Measurements from ENCODE around the gene KIAA1143. TPM values are rescaled to one million over a fixed set of nuclear protein-coding genes. Genes with fewer than 3 reads are reported as not detected.

KIAA1143 gene
- polyA plus RNA-seq, 5 donors = 36.2 to 67.3 (median 61.7) TPM

Other genes starting within 250 kb of the KIAA1143 start
- gene ZKSCAN7, start 206.4 kb downstream of the KIAA1143 start, polyA plus RNA-seq (ENCODE audit: insufficient read depth in 1 of 5, insufficient read length in 5 of 5, low replicate concordance in 1 of 5) = 10 to 100 TPM; 14.9 to 19.4 (median 18.9) TPM
- 10 to 100 TPM in 4 of 5 donors, 1 to 10 TPM in 1; 9.5 to 27.0 (median 24.3) TPM for gene ZNF660, start 176.7 kb downstream of the KIAA1143 start, polyA plus RNA-seq (ENCODE audit: insufficient read depth in 1 of 5, insufficient read length in 5 of 5, low replicate concordance in 1 of 5)
- 10 to 100 TPM; 23.5 to 40.2 (median 35.6) TPM for gene ZNF197, start 136.6 kb downstream of the KIAA1143 start, polyA plus RNA-seq (ENCODE audit: insufficient read depth in 1 of 5, insufficient read length in 5 of 5, low replicate concordance in 1 of 5)
- 10 to 100 TPM in 4 of 5 donors, 1 to 10 TPM in 1; 7.5 to 12.1 (median 11.2) TPM for gene ZNF35, start 112.9 kb downstream of the KIAA1143 start, polyA plus RNA-seq (ENCODE audit: insufficient read depth in 1 of 5, insufficient read length in 5 of 5, low replicate concordance in 1 of 5)
- 10 to 100 TPM in 4 of 5 donors, 1 to 10 TPM in 1; 9.1 to 15.0 (median 12.6) TPM for gene ZNF502, start 49.0 kb downstream of the KIAA1143 start, polyA plus RNA-seq (ENCODE audit: insufficient read depth in 1 of 5, insufficient read length in 5 of 5, low replicate concordance in 1 of 5)
- 10 to 100 TPM in 2 of 5 donors, 1 to 10 TPM in 3; 7.0 to 15.2 (median 9.9) TPM for gene ZNF501, start 32.0 kb downstream of the KIAA1143 start, polyA plus RNA-seq (ENCODE audit: insufficient read depth in 1 of 5, insufficient read length in 5 of 5, low replicate concordance in 1 of 5)
- gene KIF15, start 175 bp upstream of the KIAA1143 start, polyA plus RNA-seq (ENCODE audit: insufficient read depth in 1 of 5, insufficient read length in 5 of 5, low replicate concordance in 1 of 5) = 10 to 100 TPM; 15.2 to 43.9 (median 24.7) TPM
- gene TMEM42, start 100.3 kb upstream of the KIAA1143 start, polyA plus RNA-seq (ENCODE audit: insufficient read depth in 1 of 5, insufficient read length in 5 of 5, low replicate concordance in 1 of 5) = 10 to 100 TPM; 19.9 to 25.2 (median 22.8) TPM
- gene TGM4, start 113.0 kb upstream of the KIAA1143 start, polyA plus RNA-seq (ENCODE audit: insufficient read depth in 1 of 5, insufficient read length in 5 of 5, low replicate concordance in 1 of 5) = under 1 TPM in 4 of 5 donors, not detected in 1; 0.03 to 0.09 (median 0.05) TPM
- gene ZDHHC3, start 214.6 kb upstream of the KIAA1143 start, polyA plus RNA-seq (ENCODE audit: insufficient read depth in 1 of 5, insufficient read length in 5 of 5, low replicate concordance in 1 of 5) = 100 to 1,000 TPM; 108 to 136 (median 117) TPM
- 10 to 100 TPM; 55.4 to 77.9 (median 63.1) TPM for gene EXOSC7, start 214.6 kb upstream of the KIAA1143 start, polyA plus RNA-seq (ENCODE audit: insufficient read depth in 1 of 5, insufficient read length in 5 of 5, low replicate concordance in 1 of 5)